ENCODE results near the gene PSD2. TPM values are rescaled to one million over a fixed set of nuclear protein-coding genes. Genes with fewer than 3 reads are reported as not detected.

The PSD2 gene
- total RNA-seq, 6 experiments from 2014 or later: 0.04 to 0.07 (median 0.07) TPM; not detected in 3

DNA sequence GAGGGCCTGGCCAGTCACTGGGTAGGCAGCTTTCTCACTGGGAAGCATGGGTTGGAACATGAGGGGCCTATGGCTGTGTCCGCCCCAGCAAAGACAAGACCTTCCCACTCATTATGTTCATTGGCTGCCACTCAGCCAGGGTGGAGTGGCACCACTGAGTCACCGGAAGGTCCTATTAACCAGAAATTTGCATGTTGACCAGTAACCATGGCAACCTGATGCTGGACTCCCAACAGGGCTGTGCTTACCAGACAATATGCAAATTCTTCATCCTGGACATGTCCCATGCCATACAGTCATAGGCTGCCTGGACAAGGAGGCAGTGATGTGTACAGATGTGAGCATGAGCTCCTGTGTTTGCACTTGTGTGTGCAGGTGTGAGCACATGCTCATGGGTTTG, 66.7 kb downstream of the PSD2 start:
- intact Hi-C loops (cut with DNase I): loop anchor here in 1 of 2 donors (10.0 kb wide), 1 partner anchor 78 kb away; no protein-coding TSS in a partner anchor
- WGBS (ENCODE audit: insufficient coverage, low coverage, low lambda C conversion rate, missing lambda C conversion rate): 72% methylated on average over 2 of the region's 2 CpGs
- H3K4me3 ChIP-seq: no peak overlapping the region
- H3K27ac ChIP-seq: no peak overlapping the region
- ATAC-seq (no peak), DNase-seq (no peak)
- H3K4me1 ChIP-seq: peaks cover 0 to 9% (median 2%) of the 10 kb centered on the region in 4 donors
- H3K27me3 ChIP-seq: no peaks in the 10 kb centered on the region
- TF ChIP-seq POLR2A (IDR thresholded peaks at IDR 0.05): no peak
- TF ChIP-seq, protein P1, sequence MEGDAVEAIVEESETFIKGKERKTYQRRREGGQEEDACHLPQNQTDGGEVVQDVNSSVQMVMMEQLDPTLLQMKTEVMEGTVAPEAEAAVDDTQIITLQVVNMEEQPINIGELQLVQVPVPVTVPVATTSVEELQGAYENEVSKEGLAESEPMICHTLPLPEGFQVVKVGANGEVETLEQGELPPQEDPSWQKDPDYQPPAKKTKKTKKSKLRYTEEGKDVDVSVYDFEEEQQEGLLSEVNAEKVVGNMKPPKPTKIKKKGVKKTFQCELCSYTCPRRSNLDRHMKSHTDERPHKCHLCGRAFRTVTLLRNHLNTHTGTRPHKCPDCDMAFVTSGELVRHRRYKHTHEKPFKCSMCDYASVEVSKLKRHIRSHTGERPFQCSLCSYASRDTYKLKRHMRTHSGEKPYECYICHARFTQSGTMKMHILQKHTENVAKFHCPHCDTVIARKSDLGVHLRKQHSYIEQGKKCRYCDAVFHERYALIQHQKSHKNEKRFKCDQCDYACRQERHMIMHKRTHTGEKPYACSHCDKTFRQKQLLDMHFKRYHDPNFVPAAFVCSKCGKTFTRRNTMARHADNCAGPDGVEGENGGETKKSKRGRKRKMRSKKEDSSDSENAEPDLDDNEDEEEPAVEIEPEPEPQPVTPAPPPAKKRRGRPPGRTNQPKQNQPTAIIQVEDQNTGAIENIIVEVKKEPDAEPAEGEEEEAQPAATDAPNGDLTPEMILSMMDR (IDR thresholded peaks at IDR 0.05): no peak
- no peaks in the 10 kb centered on the region for H3K36me3 ChIP-seq
- H3K9me3 ChIP-seq: no peaks in the 10 kb centered on the region

DNA sequence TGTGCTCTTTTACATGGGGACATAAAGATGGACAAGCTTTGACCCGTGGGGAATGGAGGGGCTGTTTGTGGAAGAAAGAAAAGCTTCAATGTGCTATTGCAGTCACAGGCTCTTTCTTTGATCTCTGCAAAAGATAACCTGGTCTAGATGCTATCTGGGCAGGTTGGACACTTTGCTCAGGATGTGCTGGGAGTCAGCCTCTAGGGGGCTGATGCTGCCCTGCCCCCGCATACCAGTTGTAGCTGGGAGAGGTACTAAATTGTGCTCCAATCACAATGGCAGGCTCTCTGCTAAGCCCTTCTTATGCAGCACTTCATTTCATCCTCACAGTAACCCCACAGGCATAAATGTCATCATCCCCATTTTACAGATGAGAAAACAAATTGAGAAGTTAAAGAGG, 67.2 kb downstream of the PSD2 start:
- intact Hi-C loops (cut with DNase I): loop anchor here in 1 of 2 donors (10.0 kb wide), 1 partner anchor 78 kb away; no protein-coding TSS in a partner anchor
- ATAC-seq: no peak
- no peaks in the 10 kb centered on the region for H3K36me3 ChIP-seq
- no peaks in the 10 kb centered on the region for H3K9me3 ChIP-seq
- no peak overlapping the region for H3K4me3 ChIP-seq
- DNase-seq: no peak
- H3K27me3 ChIP-seq: no peaks in the 10 kb centered on the region
- 83% methylated on average over 2 of the region's 2 CpGs for WGBS (ENCODE audit: insufficient coverage, low coverage, low lambda C conversion rate, missing lambda C conversion rate)
- TF ChIP-seq, protein P1 (IDR thresholded peaks at IDR 0.05): no peak
- no peak for TF ChIP-seq POLR2A (IDR thresholded peaks at IDR 0.05)
- H3K27ac ChIP-seq: no peak overlapping the region
- peaks cover 0 to 9% (median 2%) of the 10 kb centered on the region in 4 donors for H3K4me1 ChIP-seq

DNA sequence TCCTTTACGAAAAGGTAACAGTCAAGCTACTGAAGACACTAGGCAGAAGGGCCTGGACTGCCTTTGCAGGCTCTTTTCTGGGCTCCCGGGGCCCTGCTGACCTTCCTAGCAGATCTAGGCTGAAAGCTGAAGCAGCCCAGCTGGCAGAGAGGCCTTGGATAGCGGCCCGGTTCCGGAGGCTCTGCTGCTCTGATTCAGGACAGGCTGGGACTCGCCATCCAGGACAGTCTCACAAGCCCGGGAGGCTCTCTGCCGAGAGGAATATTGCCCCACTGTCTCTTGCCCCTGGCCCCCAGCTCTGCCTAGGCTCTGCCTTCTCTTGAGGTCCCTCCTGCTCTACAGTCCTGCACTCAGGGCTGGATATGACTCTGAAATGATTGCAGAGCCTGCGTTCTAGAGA, 67.8 kb downstream of the PSD2 start:
- peak in 2 of 4 donors; percentile 32 to 37 for ATAC-seq

DNA sequence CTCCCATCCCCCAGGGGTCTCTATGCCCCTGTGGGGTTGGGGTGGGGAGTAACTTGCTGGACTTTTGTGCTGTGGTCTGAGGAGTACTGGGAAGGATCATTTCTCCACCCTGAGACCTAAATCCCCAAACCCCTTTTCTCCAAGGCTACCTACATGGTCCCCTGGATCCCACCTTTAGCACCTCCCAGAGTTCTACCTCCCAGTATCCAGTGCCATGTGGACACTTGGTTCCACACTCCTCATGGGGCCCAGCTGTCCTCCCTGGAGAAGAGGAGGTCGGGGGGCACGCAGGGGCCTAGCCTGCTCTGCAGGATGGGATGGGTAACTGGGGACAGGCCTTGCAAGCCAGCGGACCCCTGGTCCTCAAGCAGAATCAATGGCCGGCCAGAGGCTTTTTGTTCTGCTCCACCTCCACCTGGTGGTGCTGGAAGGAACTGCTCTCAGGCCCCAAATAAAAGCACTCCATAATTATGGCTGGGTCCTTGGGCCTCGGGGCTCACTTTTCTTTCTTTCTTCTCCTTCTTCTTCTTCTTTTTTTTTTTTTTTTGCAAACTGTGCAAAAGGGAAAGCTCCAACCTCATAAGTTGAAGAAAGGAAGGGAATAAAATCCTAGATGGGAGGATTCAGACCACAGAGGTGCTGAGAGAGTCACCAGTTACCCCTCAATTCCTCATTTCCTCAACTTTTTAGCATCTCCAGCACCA, 68.4 kb downstream of the PSD2 start:
- WGBS (ENCODE audit: insufficient coverage, low coverage, low lambda C conversion rate, missing lambda C conversion rate): 13% methylated on average over 3 of the region's 5 CpGs
- H3K4me1 ChIP-seq: peaks cover 0 to 9% (median 2%) of the 10 kb centered on the region in 4 donors
- H3K4me3 ChIP-seq: no peak overlapping the region
- ATAC-seq (peak; percentile 71 to 88 (median 82)), DNase-seq (peak; percentile 56 to 69 (median 66))
- no peaks in the 10 kb centered on the region for H3K9me3 ChIP-seq
- no peaks in the 10 kb centered on the region for H3K27me3 ChIP-seq
- TF ChIP-seq, protein P1 (IDR thresholded peaks at IDR 0.05): peak; percentile 70 to 86 (median 84)
- no peak for TF ChIP-seq POLR2A (IDR thresholded peaks at IDR 0.05)
- H3K36me3 ChIP-seq: no peaks in the 10 kb centered on the region
- intact Hi-C loops (cut with DNase I): loop anchor here in 1 of 2 donors (10.0 kb wide), 1 partner anchor 79 kb away; no protein-coding TSS in a partner anchor
- no peak overlapping the region for H3K27ac ChIP-seq

More for the DNA sequence above, 67.8 kb downstream of the PSD2 start:
- Histone ChIP-seq H3K9me3 (no peaks in the 10 kb centered on the region), H3K4me1 (peaks cover 0 to 9% (median 2%) of the 10 kb centered on the region in 4 donors), H3K4me3 (no peak overlapping the region), H3K27me3 (no peaks in the 10 kb centered on the region), H3K36me3 (no peaks in the 10 kb centered on the region), H3K27ac (no peak overlapping the region)
- intact Hi-C loops (cut with DNase I): loop anchor here in 1 of 2 donors (10.0 kb wide), 1 partner anchor 79 kb away; no protein-coding TSS in a partner anchor
- WGBS (ENCODE audit: insufficient coverage, low coverage, low lambda C conversion rate, missing lambda C conversion rate): 20% methylated on average over 1 of the region's 9 CpGs
- peak in 1 of 3 donors; percentile 69 for DNase-seq
- TF ChIP-seq, protein P1 (IDR thresholded peaks at IDR 0.05): no peak
- TF ChIP-seq POLR2A (IDR thresholded peaks at IDR 0.05): no peak

Measured in right lobe of liver (tissue), 6 donors.